Peyer's patch (tissue), 4 donors: ENCODE results near the gene KCNQ1OT1.

Source experiments
- CTCF ChIP-seq, 6 experiments: fragments of 450-650 bp in 4 of 6; fragments of 200-600 bp in 2 of 6; sonication (generic) in 1 of 6; IDR thresholded peaks; one replicate each; pipeline ENCODE4 v1.5.1; 2017 to 2019; ENCODE audit warnings: antibody characterized with exemption in 6 of 6, mild to moderate bottlenecking in 3 of 6, moderate library complexity in 1 of 6
- POLR2A ChIP-seq, 2 donors: fragments of 450-650 bp; IDR thresholded peaks; one replicate each; pipeline ENCODE4 v1.5.1; 2017; ENCODE audit warnings: antibody characterized with exemption in 2 of 2, mild to moderate bottlenecking in 2 of 2, moderate library complexity in 2 of 2

- TF ChIP-seq POLR2A (IDR thresholded peaks at IDR 0.05) (no peak), CTCF (IDR thresholded peaks at IDR 0.05) (no peak)
These were observed 117.3 kb downstream of the KCNQ1OT1 start for GRCh38 chr11:2582351-2582945.
